H1 (cell line): ENCODE data around the gene STARD7. TPM values are rescaled to one million over a fixed set of nuclear protein-coding genes. Genes with fewer than 3 reads are reported as not detected.

Experiments
- CHD7 ChIP-seq: fragments of 300-600 bp; sonication (generic); IDR thresholded peaks from 2 replicates; pipeline ENCODE4 v1.7.1; 2012; ENCODE audit warnings: low read length, moderate library complexity, mild to moderate bottlenecking, inconsistent platforms; ENCODE audit not compliant: insufficient replicate concordance
- polyA plus RNA-seq, 7 experiments: library from polyadenylated mRNA; depleted of rRNA in 3 of 7; stranded (reverse) in 5 of 7; unstranded in 2 of 7; fragments of >200 nt in 5 of 7; fragments of 200-250 nt in 2 of 7; gene quantifications; 1 replicate in 5 of 7; 2 replicates in 1 of 7; 4 replicates in 1 of 7; pipeline versions ENCODE4 v1.2.1 to v1.2.3, GENCODE V29; 2011 to 2013; ENCODE audit warnings: missing spikeins in 2 of 7, mixed read lengths in 2 of 7
- total RNA-seq: library from RNA; stranded (reverse); fragmentation: NEBNext Ultra II Directional; extraction: Animal tissue kit (Norgen Biotek cat#: 25700); gene quantifications from 2 replicates; pipeline ENCODE4 v1.2.1, GENCODE V29; 2021

STARD7 gene
- total and polyA plus RNA-seq, 2 of the 8 experiments (the other 6 are each of a cell fraction or from before 2014, with no cell fraction given): 89.1 to 200 TPM

GRCh38 chr2:96251721-96252292, 43.2 kb upstream of the STARD7 start (continued):
- no peak for TF ChIP-seq CHD7
